B cell (primary cell): ENCODE data around the gene ALAD.

ENCODE experiments used
- CTCF ChIP-seq: fragments of 200-600 bp; IDR thresholded peaks from one replicate; pipeline ENCODE4 v1.8.0; 2022; ENCODE audit warnings: antibody characterized with exemption, mild to moderate bottlenecking
- EZH2 ChIP-seq: IDR thresholded peaks from 2 replicates; pipeline ENCODE4 v1.6.1; 2012; ENCODE audit warnings: borderline replicate concordance, low read depth, mild to moderate bottlenecking, moderate library complexity, low read length; ENCODE audit not compliant: insufficient read depth, poor library complexity, severe bottlenecking

GRCh38 chr9:113363336-113363735 lies 37.7 kb downstream of the ALAD start:
- TF ChIP-seq EZH2 (no peak), CTCF (no peak)
